ENCODE results near the gene SLC6A18.

Gene SLC6A18

GRCh38 chr5:1243487-1244130, 18.4 kb downstream of the SLC6A18 start:
- TF ChIP-seq, protein P1, sequence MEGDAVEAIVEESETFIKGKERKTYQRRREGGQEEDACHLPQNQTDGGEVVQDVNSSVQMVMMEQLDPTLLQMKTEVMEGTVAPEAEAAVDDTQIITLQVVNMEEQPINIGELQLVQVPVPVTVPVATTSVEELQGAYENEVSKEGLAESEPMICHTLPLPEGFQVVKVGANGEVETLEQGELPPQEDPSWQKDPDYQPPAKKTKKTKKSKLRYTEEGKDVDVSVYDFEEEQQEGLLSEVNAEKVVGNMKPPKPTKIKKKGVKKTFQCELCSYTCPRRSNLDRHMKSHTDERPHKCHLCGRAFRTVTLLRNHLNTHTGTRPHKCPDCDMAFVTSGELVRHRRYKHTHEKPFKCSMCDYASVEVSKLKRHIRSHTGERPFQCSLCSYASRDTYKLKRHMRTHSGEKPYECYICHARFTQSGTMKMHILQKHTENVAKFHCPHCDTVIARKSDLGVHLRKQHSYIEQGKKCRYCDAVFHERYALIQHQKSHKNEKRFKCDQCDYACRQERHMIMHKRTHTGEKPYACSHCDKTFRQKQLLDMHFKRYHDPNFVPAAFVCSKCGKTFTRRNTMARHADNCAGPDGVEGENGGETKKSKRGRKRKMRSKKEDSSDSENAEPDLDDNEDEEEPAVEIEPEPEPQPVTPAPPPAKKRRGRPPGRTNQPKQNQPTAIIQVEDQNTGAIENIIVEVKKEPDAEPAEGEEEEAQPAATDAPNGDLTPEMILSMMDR (IDR thresholded peaks at IDR 0.05; ENCODE audit: borderline replicate concordance, control extremely low read depth, extremely low read depth, insufficient read depth, missing control alignments) = no peak
- no peak for DNase-seq (ENCODE audit: low spot score)
- in situ Hi-C loops (cut with MboI; ENCODE audit: low sequenced_read_pairs, unreplicated experiment) = no loop called here

- in situ Hi-C loops (cut with MboI; ENCODE audit: low sequenced_read_pairs, unreplicated experiment) = no loop called here
- DNase-seq (ENCODE audit: low spot score) = no peak
- TF ChIP-seq, protein P1 (IDR thresholded peaks at IDR 0.05; ENCODE audit: borderline replicate concordance, control extremely low read depth, extremely low read depth, insufficient read depth, missing control alignments) = no peak
Observed at GRCh38 chr5:1244255-1244654, 19.1 kb downstream of the SLC6A18 start.

DNA sequence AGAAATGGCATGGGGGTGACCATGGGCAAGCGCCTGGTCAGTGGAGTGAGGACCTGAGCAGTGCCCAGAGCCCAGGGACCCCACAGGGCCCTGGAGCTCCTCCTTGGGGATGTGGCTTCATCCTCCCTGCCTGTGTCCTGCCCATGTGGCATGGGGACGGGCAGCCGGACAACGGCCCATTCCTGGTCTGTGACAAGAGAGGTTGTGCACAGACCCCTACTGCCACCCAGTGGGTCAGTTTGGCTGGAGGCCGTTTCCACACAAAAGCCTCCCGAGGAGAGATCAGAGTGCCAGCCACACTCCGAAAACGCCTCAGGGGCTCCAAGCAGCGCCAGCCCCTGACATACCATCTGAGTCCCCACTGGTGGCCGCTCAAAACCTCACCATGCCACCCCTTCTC, 19.8 kb downstream of the SLC6A18 start:
- in situ Hi-C loops (cut with MboI; ENCODE audit: low sequenced_read_pairs, unreplicated experiment) = no loop called here
- DNase-seq (ENCODE audit: low spot score) = no peak
- TF ChIP-seq, protein P1 (IDR thresholded peaks at IDR 0.05; ENCODE audit: borderline replicate concordance, control extremely low read depth, extremely low read depth, insufficient read depth, missing control alignments) = no peak

GRCh38 chr5:1245905-1246576, 20.9 kb downstream of the SLC6A18 start:
- in situ Hi-C loops (cut with MboI; ENCODE audit: low sequenced_read_pairs, unreplicated experiment) = no loop called here
- DNase-seq (ENCODE audit: low spot score) = no peak
- TF ChIP-seq, protein P1 (IDR thresholded peaks at IDR 0.05; ENCODE audit: borderline replicate concordance, control extremely low read depth, extremely low read depth, insufficient read depth, missing control alignments) = no peak

DNA sequence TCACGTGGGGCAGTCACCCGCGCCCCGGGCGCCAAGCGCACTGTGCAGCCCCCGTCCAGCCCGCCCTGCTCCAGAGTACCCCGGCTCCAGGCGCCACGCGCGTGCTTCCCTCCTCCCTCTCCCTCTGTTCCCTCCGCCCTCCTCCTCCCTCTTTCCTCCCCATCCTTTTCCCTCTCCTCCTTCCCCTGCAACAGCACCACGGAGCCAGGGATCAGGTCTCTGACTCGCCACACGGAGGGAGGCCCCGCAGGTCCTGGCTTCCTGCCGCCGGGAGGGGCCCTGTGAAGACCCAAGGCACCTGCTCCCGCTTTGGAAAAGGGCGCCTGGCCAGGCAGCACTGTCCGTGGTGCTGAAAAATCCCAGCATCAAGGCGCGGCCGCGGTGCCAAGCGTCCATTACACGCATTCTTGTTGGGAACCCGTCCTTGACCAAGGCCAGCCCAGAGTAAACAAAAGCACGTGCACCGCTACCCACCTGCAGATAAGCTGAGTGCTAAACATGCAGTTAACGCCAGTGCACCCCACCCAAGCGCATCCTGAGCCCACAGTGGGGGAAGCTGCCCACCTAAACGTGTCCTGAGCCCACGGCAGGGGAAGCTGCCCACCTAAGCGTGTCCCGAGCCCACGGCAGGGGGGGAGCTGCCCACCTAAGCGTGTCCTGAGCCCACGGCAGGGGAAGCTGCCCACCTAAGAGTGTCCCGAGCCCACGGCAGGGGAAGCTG, 21.7 kb downstream of the SLC6A18 start:
- in situ Hi-C loops (cut with MboI; ENCODE audit: low sequenced_read_pairs, unreplicated experiment) = no loop called here
- DNase-seq (ENCODE audit: low spot score) = peak; percentile 73
- TF ChIP-seq, protein P1 (IDR thresholded peaks at IDR 0.05; ENCODE audit: borderline replicate concordance, control extremely low read depth, extremely low read depth, insufficient read depth, missing control alignments) = no peak

- TF ChIP-seq, protein P1 (IDR thresholded peaks at IDR 0.05; ENCODE audit: borderline replicate concordance, control extremely low read depth, extremely low read depth, insufficient read depth, missing control alignments) = no peak
- in situ Hi-C loops (cut with MboI; ENCODE audit: low sequenced_read_pairs, unreplicated experiment) = no loop called here
- DNase-seq (ENCODE audit: low spot score) = no peak
Observed at GRCh38 chr5:1247811-1248210, 22.6 kb downstream of the SLC6A18 start.
